Measurements from ENCODE around the gene CCR5AS.

CCR5AS gene

DNA sequence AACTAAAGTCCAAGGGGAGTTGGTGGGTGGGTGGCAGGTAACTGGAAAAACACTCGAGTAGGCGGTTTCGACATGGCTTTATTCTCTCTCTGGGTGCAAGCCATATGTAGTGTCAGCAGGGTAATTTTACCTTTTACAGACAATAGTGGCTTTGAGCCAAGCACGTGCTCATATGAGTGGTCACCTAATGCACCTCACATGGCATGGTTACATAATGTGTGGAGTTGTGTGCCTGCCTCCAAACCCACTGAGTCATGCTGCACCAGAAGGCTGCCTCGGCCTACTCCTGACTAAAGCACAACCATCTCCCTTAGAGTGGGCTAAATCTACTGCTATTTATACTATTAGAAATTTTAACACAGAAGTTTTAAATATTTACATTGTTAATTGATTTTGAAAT is 16.7 kb upstream of the CCR5AS start:
- FAIRE-seq (no peak), DNase-seq (no peak)
- H3K4me3 ChIP-seq (ENCODE audit: low read length in 3 of 3): no peak overlapping the region
- no peak overlapping the region for H3K9ac ChIP-seq (ENCODE audit: low read length in 3 of 3)
- TF ChIP-seq, protein P1, sequence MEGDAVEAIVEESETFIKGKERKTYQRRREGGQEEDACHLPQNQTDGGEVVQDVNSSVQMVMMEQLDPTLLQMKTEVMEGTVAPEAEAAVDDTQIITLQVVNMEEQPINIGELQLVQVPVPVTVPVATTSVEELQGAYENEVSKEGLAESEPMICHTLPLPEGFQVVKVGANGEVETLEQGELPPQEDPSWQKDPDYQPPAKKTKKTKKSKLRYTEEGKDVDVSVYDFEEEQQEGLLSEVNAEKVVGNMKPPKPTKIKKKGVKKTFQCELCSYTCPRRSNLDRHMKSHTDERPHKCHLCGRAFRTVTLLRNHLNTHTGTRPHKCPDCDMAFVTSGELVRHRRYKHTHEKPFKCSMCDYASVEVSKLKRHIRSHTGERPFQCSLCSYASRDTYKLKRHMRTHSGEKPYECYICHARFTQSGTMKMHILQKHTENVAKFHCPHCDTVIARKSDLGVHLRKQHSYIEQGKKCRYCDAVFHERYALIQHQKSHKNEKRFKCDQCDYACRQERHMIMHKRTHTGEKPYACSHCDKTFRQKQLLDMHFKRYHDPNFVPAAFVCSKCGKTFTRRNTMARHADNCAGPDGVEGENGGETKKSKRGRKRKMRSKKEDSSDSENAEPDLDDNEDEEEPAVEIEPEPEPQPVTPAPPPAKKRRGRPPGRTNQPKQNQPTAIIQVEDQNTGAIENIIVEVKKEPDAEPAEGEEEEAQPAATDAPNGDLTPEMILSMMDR (IDR thresholded peaks at IDR 0.05; ENCODE audit: borderline replicate concordance, extremely low read depth, insufficient read depth): no peak
- H3K27ac ChIP-seq (ENCODE audit: low read depth in 2 of 2, low read length in 2 of 2): no peak overlapping the region
- H3K36me3 ChIP-seq (ENCODE audit: control insufficient read depth in 2 of 3, insufficient read depth in 3 of 3, low read length in 3 of 3): no peaks in the 10 kb centered on the region
- peaks cover 0 to 2% (median 0%) of the 10 kb centered on the region in 3 donors for H3K4me1 ChIP-seq (ENCODE audit: control insufficient read depth in 2 of 3, insufficient read depth in 2 of 3, low read depth in 1 of 3, low read length in 3 of 3)
- H3K27me3 ChIP-seq (ENCODE audit: control insufficient read depth, insufficient read depth, low read length): no peaks in the 10 kb centered on the region
- intact Hi-C loops (cut with DNase I): no loop called here
- H3K9me3 ChIP-seq (ENCODE audit: control insufficient read depth in 2 of 3, insufficient read depth in 1 of 3, low read length in 3 of 3): no peaks in the 10 kb centered on the region

DNA sequence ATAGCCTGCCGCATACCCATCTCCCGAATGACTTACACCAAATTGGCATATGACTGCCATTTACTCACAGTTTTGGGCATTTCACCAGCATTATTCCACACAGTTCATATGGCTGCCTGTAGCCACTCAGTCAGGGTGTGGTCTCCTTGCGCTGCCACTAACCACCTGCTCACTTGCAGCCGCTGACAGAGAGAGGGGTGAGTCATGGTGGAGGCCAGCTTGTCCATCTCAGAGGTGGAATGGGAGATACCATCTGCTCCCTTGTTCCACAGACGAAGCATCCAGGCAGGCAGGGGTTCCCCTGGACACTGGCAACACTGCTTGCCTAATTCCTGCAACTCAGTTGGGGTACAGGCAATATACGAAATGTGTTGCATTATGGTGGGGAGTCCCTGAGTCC is 15.8 kb upstream of the CCR5AS start:
- DNase-seq (no peak), FAIRE-seq (no peak)
- H3K9ac ChIP-seq (ENCODE audit: low read length in 3 of 3): no peak overlapping the region
- no peaks in the 10 kb centered on the region for H3K36me3 ChIP-seq (ENCODE audit: control insufficient read depth in 2 of 3, insufficient read depth in 3 of 3, low read length in 3 of 3)
- no peak overlapping the region for H3K27ac ChIP-seq (ENCODE audit: low read depth in 2 of 2, low read length in 2 of 2)
- H3K4me3 ChIP-seq (ENCODE audit: low read length in 3 of 3): no peak overlapping the region
- TF ChIP-seq, protein P1 (IDR thresholded peaks at IDR 0.05; ENCODE audit: borderline replicate concordance, extremely low read depth, insufficient read depth): no peak
- intact Hi-C loops (cut with DNase I): no loop called here
- no peaks in the 10 kb centered on the region for H3K27me3 ChIP-seq (ENCODE audit: control insufficient read depth, insufficient read depth, low read length)
- H3K9me3 ChIP-seq (ENCODE audit: control insufficient read depth in 2 of 3, insufficient read depth in 1 of 3, low read length in 3 of 3): no peaks in the 10 kb centered on the region
- H3K4me1 ChIP-seq (ENCODE audit: control insufficient read depth in 2 of 3, insufficient read depth in 2 of 3, low read depth in 1 of 3, low read length in 3 of 3): peaks cover 0 to 2% (median 0%) of the 10 kb centered on the region in 3 donors

DNA sequence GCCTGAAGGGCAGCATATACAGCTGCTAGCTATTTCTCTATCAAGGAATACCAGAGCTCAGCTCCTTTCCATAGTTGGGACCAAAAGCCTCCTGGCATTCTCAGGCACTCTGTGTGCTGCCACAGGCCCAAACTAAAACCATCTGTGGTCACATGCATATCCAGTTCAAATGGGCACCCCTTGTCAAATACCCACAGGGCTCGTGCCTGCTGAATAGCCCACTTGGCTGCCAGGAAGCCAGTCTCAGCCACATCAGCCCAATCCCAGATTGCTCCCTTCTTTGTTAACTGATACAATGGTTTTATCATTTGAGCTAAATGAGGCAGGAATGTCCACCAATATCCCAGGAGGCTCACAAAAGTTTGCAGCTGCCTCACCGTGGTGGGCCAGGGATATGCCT is 14.1 kb upstream of the CCR5AS start:
- intact Hi-C loops (cut with DNase I): no loop called here
- H3K9me3 ChIP-seq (ENCODE audit: control insufficient read depth in 2 of 3, insufficient read depth in 1 of 3, low read length in 3 of 3): no peaks in the 10 kb centered on the region
- DNase-seq: no peak
- no peak overlapping the region for H3K4me3 ChIP-seq (ENCODE audit: low read length in 3 of 3)
- TF ChIP-seq, protein P1 (IDR thresholded peaks at IDR 0.05; ENCODE audit: borderline replicate concordance, extremely low read depth, insufficient read depth): no peak
- H3K27ac ChIP-seq (ENCODE audit: low read depth in 2 of 2, low read length in 2 of 2): no peak overlapping the region
- H3K27me3 ChIP-seq (ENCODE audit: control insufficient read depth, insufficient read depth, low read length): no peaks in the 10 kb centered on the region
- H3K9ac ChIP-seq (ENCODE audit: low read length in 3 of 3): no peak overlapping the region
- no peak for FAIRE-seq
- peaks cover 0 to 2% (median 0%) of the 10 kb centered on the region in 3 donors for H3K4me1 ChIP-seq (ENCODE audit: control insufficient read depth in 2 of 3, insufficient read depth in 2 of 3, low read depth in 1 of 3, low read length in 3 of 3)
- H3K36me3 ChIP-seq (ENCODE audit: control insufficient read depth in 2 of 3, insufficient read depth in 3 of 3, low read length in 3 of 3): no peaks in the 10 kb centered on the region

DNA sequence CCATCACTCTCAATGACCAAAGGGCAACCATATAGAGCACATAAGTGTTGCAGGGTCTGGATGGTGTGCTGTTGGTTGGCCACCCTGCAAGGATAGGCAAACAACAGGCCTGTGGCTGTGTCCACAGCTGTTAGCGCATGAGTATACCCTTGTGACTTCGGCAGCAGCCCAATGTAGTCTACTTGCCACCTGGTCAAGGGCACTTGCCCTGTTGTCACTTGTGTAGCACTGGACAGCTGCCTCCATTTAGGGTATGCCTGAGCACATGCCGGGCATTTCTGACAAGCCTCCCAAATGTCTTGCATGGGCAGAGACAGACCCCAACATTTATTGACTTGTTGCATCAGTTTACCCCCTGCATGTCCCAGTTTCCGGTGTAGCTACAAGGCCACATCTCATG is 12.9 kb upstream of the CCR5AS start:
- TF ChIP-seq, protein P1 (IDR thresholded peaks at IDR 0.05; ENCODE audit: borderline replicate concordance, extremely low read depth, insufficient read depth): no peak

More for the DNA sequence above, 12.9 kb upstream of the CCR5AS start:
- H3K4me1 ChIP-seq (ENCODE audit: control insufficient read depth in 2 of 3, insufficient read depth in 2 of 3, low read depth in 1 of 3, low read length in 3 of 3): peaks cover 0 to 2% (median 0%) of the 10 kb centered on the region in 3 donors
- H3K9ac ChIP-seq (ENCODE audit: low read length in 3 of 3): no peak overlapping the region
- no peaks in the 10 kb centered on the region for H3K9me3 ChIP-seq (ENCODE audit: control insufficient read depth in 2 of 3, insufficient read depth in 1 of 3, low read length in 3 of 3)
- no peak overlapping the region for H3K27ac ChIP-seq (ENCODE audit: low read depth in 2 of 2, low read length in 2 of 2)
- FAIRE-seq (no peak), DNase-seq (no peak)
- intact Hi-C loops (cut with DNase I): no loop called here
- no peaks in the 10 kb centered on the region for H3K27me3 ChIP-seq (ENCODE audit: control insufficient read depth, insufficient read depth, low read length)
- no peaks in the 10 kb centered on the region for H3K36me3 ChIP-seq (ENCODE audit: control insufficient read depth in 2 of 3, insufficient read depth in 3 of 3, low read length in 3 of 3)
- no peak overlapping the region for H3K4me3 ChIP-seq (ENCODE audit: low read length in 3 of 3)

Measured in kidney (tissue), 13 donors.